MM.1S (cell line): Measurements from ENCODE around the gene CFAP298.

Experiments used
- DNase-seq: peaks from one replicate; pipeline ENCODE4 v3.0.0-alpha.2; 2015
- H2AFZ ChIP-seq: fragments of 300-600 bp; sonication (generic); 2 replicates; pipeline ENCODE4 v1.6.0; 2016; ENCODE audit warnings: antibody characterized with exemption, low read length
- H3F3A ChIP-seq: fragments of 300-600 bp; sonication (generic); 2 replicates; pipeline ENCODE4 v1.6.1; 2016; ENCODE audit warnings: mild to moderate bottlenecking, antibody characterized with exemption, low read length, moderate library complexity, mixed read lengths; ENCODE audit not compliant: insufficient read depth
- H3K27ac ChIP-seq: fragments of 300-600 bp; sonication (generic); 2 replicates; pipeline ENCODE4 v1.5.1; 2016; ENCODE audit warnings: mild to moderate bottlenecking, low read length
- H3K27me3 ChIP-seq: fragments of 300-600 bp; sonication (generic); replicated peaks from 2 replicates; pipeline ENCODE4 v1.6.0; 2016; ENCODE audit warnings: low read length; ENCODE audit not compliant: insufficient read depth
- H3K36me3 ChIP-seq: fragments of 300-600 bp; sonication (generic); replicated peaks from 2 replicates; pipeline ENCODE4 v1.6.1; 2016; ENCODE audit warnings: mild to moderate bottlenecking, low read length, mixed read lengths; ENCODE audit not compliant: insufficient read depth
- H3K4me1 ChIP-seq: fragments of 300-600 bp; sonication (generic); 2 replicates; pipeline ENCODE4 v1.6.1; 2016; ENCODE audit warnings: low read length, mixed read lengths
- H3K4me2 ChIP-seq: fragments of 300-600 bp; sonication (generic); 2 replicates; pipeline ENCODE4 v1.6.0; 2016; ENCODE audit warnings: low read depth, low read length
- H3K4me3 ChIP-seq: fragments of 300-600 bp; sonication (generic); 2 replicates; pipeline ENCODE4 v1.5.1; 2016; ENCODE audit warnings: low read length, mixed read lengths
- H3K79me2 ChIP-seq: fragments of 300-600 bp; sonication (generic); 2 replicates; pipeline ENCODE4 v1.6.1; 2016; ENCODE audit warnings: mixed run types, low read length, mixed read lengths
- H3K9ac ChIP-seq: fragments of 300-600 bp; sonication (generic); 2 replicates; pipeline ENCODE4 v1.6.1; 2016; ENCODE audit warnings: low read length, mixed read lengths
- H3K9me2 ChIP-seq: fragments of 300-600 bp; sonication (generic); replicated peaks from 2 replicates; pipeline ENCODE4 v1.6.1; 2016; ENCODE audit warnings: mild to moderate bottlenecking, low read length, mixed read lengths; ENCODE audit not compliant: insufficient read depth
- H3K9me3 ChIP-seq: fragments of 300-600 bp; sonication (generic); replicated peaks from 2 replicates; pipeline ENCODE4 v1.6.1; 2016; ENCODE audit warnings: mild to moderate bottlenecking, low read length, mixed read lengths; ENCODE audit not compliant: insufficient read depth
- H4K20me1 ChIP-seq: fragments of 300-600 bp; sonication (generic); 2 replicates; pipeline ENCODE4 v1.6.1; 2016; ENCODE audit warnings: mild to moderate bottlenecking, low read length, moderate library complexity, mixed read lengths; ENCODE audit not compliant: insufficient read depth
- CTCF ChIP-seq: fragments of 300-600 bp; sonication (generic); IDR thresholded peaks from 2 replicates; pipeline ENCODE4 v1.5.1; 2016; ENCODE audit warnings: antibody characterized with exemption, low read length, mixed read lengths
- EZH2 ChIP-seq: fragments of 300-600 bp; sonication (generic); optimal IDR thresholded peaks from 2 replicates; pipeline ENCODE3; 2017; ENCODE audit warnings: low read depth, mild to moderate bottlenecking, antibody characterized with exemption, low read length, mixed read lengths
- EZH2phosphoT487 ChIP-seq: fragments of 300-600 bp; sonication (generic); IDR thresholded peaks from 2 replicates; pipeline ENCODE4 v1.6.1; 2018; ENCODE audit warnings: antibody characterized with exemption, low read length

CFAP298 gene

DNA sequence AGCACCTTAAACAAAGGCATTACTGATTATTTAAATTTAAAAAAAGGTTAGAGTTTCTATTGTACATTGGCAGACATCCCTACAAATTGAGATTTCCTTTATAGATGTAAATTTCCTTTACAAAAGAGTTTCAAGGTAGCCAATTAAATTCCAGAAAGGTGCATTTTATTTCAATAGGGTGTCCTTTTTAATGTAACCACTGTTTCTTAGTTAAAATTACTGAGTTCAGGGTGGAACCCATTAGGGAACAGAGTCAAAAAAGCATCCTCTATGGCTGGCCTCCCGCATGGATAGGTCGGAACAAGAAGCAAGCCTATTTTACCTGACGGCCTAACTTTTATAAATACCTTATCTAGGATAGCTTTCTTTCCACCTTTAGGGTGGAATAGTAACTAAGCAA, 51.3 kb downstream of the CFAP298 start:
- no peak overlapping the region for H3K27ac ChIP-seq
- H3K4me2 ChIP-seq = no peak overlapping the region
- no peaks in the 10 kb centered on the region for H3K27me3 ChIP-seq
- H2AFZ ChIP-seq = no peak overlapping the region
- TF ChIP-seq CTCF = no peak
- TF ChIP-seq EZH2phosphoT487 = no peak
- no peak for TF ChIP-seq EZH2
- no peaks in the 10 kb centered on the region for H3K4me1 ChIP-seq
- no peaks in the 10 kb centered on the region for H3F3A ChIP-seq
- no peaks in the 10 kb centered on the region for H3K9me3 ChIP-seq
- no peak for DNase-seq
- H3K36me3 ChIP-seq = no peaks in the 10 kb centered on the region
- no peaks in the 10 kb centered on the region for H3K9me2 ChIP-seq
- no peak overlapping the region for H3K9ac ChIP-seq
- H3K79me2 ChIP-seq = no peaks in the 10 kb centered on the region
- no peaks in the 10 kb centered on the region for H4K20me1 ChIP-seq
- no peak overlapping the region for H3K4me3 ChIP-seq

- H3K27me3 ChIP-seq = no peaks in the 10 kb centered on the region
- no peaks in the 10 kb centered on the region for H3K36me3 ChIP-seq
- no peaks in the 10 kb centered on the region for H3K9me3 ChIP-seq
- TF ChIP-seq EZH2phosphoT487 (no peak), CTCF (no peak), EZH2 (no peak)
- H3K4me1 ChIP-seq = no peaks in the 10 kb centered on the region
- H3K4me3 ChIP-seq = no peak overlapping the region
- no peak overlapping the region for H3K27ac ChIP-seq
- no peak for DNase-seq
- no peaks in the 10 kb centered on the region for H3K9me2 ChIP-seq
- H3K9ac ChIP-seq = no peak overlapping the region
- no peak overlapping the region for H3K4me2 ChIP-seq
- no peak overlapping the region for H2AFZ ChIP-seq
- no peaks in the 10 kb centered on the region for H4K20me1 ChIP-seq
- H3F3A ChIP-seq = no peaks in the 10 kb centered on the region
- H3K79me2 ChIP-seq = no peaks in the 10 kb centered on the region
These were observed 53.1 kb downstream of the CFAP298 start for GRCh38 chr21:32559006-32559610.

- no peak for TF ChIP-seq EZH2
- TF ChIP-seq CTCF = no peak
- no peak for TF ChIP-seq EZH2phosphoT487
- Histone ChIP-seq H3K27me3 (no peaks in the 10 kb centered on the region), H3K4me3 (no peak overlapping the region), H3K36me3 (no peaks in the 10 kb centered on the region), H3K4me2 (no peak overlapping the region), H4K20me1 (no peaks in the 10 kb centered on the region), H3K9ac (no peak overlapping the region), H3K9me3 (no peaks in the 10 kb centered on the region), H2AFZ (no peak overlapping the region), H3K79me2 (no peaks in the 10 kb centered on the region), H3F3A (no peaks in the 10 kb centered on the region), H3K4me1 (no peaks in the 10 kb centered on the region), H3K9me2 (no peaks in the 10 kb centered on the region), H3K27ac (no peak overlapping the region)
- no peak for DNase-seq
These were observed 54.1 kb downstream of the CFAP298 start for GRCh38 chr21:32558106-32558505.
